NCI-H128 (cell line): ENCODE measurements around the gene CD86.
"Not testable (repeated sequence)": the region's sequence is repeated elsewhere in the genome, so short reads cannot be mapped to it uniquely, and the experiment has no call there.

Source experiments
- DNase-seq: peaks from one replicate; lab custom pipeline; 2025; ENCODE audit not compliant: unreplicated experiment; lab: John Stamatoyannopoulos, UW

The CD86 gene

DNA sequence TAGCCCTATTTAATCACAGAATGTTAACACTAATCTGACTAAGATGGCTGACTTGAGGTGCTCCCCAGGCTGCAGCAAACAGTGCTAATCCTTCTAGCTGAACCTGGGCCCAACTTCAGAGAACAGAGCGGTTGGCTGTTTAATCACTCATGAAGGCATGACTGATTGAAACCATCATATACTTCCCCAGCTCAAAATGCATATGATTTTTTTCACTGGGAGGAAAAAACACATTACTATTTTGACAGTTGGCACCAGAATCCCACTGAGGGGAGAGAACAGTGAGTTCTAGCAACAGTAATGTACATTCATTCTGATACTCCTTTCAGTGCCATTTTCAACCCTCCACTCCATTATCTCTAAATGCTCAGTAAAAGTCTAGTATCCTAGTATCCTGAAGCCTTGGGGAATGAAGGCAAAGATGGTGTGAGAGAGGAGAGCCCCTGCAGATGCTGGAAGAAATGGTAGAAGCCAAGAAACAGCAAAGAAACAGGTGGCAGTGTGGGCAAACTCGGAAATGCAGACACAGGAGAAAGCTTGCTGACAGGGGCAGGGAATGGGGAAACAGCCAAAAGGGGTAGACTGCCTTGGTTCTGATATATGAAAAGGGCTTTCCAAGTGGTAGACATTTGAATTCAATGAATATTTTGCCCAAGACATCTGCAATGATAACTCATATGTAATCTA, 93.9 kb downstream of the CD86 start:
- no peak for DNase-seq

DNA sequence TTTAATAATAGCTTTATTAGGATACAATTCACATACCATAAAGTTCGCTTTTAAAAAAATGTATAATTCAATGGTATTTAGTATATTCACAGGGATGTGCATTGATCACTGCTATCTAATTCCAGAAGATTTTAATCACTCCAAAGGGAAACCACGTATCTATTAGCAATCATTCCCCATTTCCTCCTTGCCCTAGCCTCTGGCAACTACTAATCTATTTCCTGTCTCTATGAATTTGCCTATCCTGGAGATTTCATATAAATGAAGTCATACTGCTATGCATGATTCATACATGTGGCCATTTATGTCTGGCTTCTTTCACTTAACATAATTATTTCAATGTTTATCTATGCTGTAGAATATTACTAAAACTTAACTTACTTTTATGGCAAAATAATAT, 96.3 kb downstream of the CD86 start:
- DNase-seq = no peak

- DNase-seq = not testable (repeated sequence)
Observed at GRCh38 chr3:122164983-122165382, 109.8 kb downstream of the CD86 start.

DNA sequence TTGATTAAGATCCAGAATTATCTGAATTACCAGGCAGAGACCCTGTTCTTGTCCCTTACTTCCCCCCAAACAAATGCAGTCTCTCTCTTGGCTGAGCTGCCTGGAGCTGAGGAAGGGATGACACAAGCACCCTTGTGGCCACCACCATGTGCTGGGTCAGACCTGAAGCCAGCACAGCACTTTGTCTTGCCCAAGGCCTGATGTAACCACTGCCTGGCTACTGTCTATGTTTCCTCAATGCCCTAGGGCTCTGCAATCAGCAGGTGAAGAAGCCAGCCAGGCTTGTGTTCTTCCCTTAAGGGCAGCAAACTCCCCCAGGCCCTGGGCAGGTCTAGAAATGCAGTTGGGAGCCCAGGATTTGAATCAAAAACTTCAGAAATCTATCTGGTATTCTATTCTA, 112.5 kb downstream of the CD86 start:
- no peak for DNase-seq

DNA sequence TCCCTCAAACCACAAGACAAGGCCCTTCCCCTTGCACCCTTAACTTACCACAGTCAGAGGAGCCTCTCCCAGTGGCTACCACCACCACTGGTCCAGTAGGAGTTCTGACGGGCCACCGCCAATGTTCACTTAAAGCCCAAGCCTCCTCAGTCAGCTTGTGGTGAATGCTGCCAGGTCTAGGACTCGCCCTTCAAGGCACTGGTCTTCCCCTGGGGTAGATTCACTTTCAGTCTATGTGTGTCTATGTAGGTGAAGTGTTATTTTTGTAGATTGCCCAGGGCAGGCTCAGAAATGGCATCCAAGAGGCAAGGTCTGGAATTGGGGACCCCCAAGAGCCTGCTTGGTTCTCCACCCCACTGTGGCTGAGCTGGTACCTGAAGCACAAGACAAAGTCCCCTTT, 112.9 kb downstream of the CD86 start:
- no peak for DNase-seq

DNA sequence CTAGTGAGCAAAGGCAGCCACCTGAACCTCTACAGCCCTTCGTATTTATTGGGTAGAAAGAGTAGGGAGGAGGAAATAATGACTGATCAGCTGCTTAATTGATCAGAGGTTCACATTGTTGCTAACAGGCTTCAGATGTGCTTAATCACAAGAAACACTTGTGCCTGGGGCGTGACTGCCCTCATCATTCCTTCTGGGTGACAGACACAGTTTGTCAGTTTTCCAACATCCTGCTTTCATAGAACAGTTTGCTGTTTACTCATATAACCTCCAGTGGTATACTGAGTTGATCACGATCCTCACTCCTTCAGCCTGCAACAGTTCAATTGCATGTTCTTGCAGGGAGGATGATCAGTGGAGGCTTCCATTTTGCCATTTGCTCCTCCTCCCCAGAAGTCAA, 114.7 kb downstream of the CD86 start:
- no peak for DNase-seq
